Ovary (tissue), 3 donors: ENCODE data around the gene TSC22D3.

ENCODE experiments used
- EP300 ChIP-seq: sonication (generic); formaldehyde crosslinking; IDR thresholded peaks from one replicate; pipeline ENCODE4 v1.6.1; 2017; ENCODE audit warnings: antibody characterized with exemption
- TF ChIP-seq, protein P1 (sequence below), 3 donors: fragments of 450-650 bp in 2 of 3; fragments of 200-600 bp in 1 of 3; IDR thresholded peaks; one replicate each; pipeline versions ENCODE4 v1.5.1 to v1.8.0; 2016 to 2022; ENCODE audit warnings: antibody characterized with exemption in 3 of 3, mild to moderate bottlenecking in 1 of 3
- donor health status: DM: no; HTN: no; CAD: no.

DNA sequence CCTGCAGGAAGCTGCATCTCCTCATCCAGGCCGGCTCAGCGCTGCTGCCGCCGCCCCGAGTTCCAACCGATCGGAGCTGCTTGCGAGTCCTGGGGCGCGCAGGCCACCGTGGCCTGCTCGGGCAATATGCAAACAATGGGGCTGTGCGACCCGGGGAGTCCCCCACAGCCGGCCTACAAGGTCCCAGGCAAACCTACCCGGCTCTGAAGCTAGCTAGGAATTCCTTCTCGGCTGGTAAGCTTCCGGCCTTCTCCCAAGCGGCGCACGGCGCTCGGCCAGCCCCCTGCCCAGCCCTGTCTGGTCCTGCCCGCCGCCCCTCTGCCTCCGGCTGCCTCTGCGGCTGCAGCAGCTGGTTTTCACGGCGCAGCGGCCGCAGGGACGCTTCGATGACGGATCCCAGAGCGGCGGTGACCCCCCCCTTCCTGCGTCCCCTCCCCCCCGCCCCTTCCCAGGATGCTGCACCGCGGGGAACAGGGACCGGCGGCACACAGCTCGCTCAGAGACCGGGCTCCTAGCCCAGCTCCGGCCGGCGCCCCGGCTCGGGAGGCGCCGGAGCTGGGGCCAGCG, 59.4 kb downstream of the TSC22D3 start:
- TF ChIP-seq, protein P1, sequence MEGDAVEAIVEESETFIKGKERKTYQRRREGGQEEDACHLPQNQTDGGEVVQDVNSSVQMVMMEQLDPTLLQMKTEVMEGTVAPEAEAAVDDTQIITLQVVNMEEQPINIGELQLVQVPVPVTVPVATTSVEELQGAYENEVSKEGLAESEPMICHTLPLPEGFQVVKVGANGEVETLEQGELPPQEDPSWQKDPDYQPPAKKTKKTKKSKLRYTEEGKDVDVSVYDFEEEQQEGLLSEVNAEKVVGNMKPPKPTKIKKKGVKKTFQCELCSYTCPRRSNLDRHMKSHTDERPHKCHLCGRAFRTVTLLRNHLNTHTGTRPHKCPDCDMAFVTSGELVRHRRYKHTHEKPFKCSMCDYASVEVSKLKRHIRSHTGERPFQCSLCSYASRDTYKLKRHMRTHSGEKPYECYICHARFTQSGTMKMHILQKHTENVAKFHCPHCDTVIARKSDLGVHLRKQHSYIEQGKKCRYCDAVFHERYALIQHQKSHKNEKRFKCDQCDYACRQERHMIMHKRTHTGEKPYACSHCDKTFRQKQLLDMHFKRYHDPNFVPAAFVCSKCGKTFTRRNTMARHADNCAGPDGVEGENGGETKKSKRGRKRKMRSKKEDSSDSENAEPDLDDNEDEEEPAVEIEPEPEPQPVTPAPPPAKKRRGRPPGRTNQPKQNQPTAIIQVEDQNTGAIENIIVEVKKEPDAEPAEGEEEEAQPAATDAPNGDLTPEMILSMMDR (IDR thresholded peaks at IDR 0.05): no peak
- TF ChIP-seq EP300: no peak
